GM19238 (cell line): Measurements from ENCODE around the gene SP100.
"Not testable (repeated sequence)": the region's sequence is repeated elsewhere in the genome, so short reads cannot be mapped to it uniquely, and the experiment has no call there.

Experiments
- DNase-seq: peaks from one replicate; pipeline ENCODE4 v3.0.0; 2011; ENCODE audit warnings: low spot score; ENCODE audit not compliant: insufficient read length

Gene SP100

DNA sequence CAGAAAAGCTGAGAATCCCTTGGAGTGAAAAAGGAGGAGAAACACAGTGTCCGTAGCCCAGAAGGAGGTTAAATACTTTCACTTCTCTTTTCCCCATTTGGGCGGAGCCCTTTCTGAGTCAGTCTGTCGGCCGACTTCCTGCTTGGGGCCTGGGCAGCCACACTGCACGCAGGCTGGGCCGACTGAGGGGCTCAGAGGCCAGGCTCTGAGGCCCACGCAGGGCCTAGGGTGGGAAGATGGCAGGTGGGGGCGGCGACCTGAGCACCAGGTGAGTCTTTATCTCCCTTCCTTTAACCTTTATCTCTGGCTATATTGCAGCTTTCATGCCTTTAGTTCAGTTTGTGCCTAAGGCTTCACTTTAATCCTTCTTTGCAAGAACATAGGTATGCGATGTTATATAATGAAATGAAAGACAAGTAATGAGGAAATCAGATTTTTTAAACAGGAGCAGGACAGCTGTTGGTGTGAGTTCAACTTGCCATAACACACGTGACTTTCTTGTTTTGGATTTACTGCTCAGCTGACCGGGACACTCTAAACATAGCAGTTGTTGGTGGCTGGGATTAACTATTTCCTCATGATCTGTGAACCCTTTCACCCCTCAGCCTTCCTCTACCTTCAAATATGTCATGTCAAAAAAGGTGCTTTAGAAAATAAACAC is at the start of gene SP100:
SP100 (plus strand) TSS at position 141 of the 661 bp plus-strand sequence; CDS start at position 237, 96 bp downstream.
- peak; percentile 51 for DNase-seq

DNA sequence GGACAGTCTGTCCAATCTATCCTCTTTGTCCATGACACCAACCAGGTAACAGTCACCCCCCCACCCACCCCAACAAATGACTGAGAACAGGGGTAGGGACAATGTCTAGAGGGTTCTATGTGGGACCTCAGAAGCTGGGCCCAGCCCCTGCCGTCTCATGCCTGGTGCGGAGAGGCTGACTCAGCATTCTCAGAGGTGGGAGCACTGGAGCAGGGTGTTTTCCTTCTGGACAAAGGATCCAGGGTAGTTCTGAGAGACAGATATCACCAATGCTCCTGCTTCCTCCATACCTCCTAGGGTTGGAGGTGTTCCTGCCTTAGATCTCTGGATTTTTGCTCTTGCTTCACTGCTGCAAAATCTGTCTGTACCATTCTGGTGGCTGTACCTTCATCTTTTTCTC is 33.9 kb upstream of the SP100 start:
- no peak for DNase-seq

- DNase-seq = no peak
Observed at GRCh38 chr2:230383453-230383852, 32.5 kb upstream of the SP100 start.

GRCh38 chr2:230384986-230385385 is 31.0 kb upstream of the SP100 start:
- no peak for DNase-seq

GRCh38 chr2:230394301-230394700 is 21.7 kb upstream of the SP100 start:
- DNase-seq = no peak

- DNase-seq = not testable (repeated sequence)
Observed at GRCh38 chr2:230398698-230399097, 17.3 kb upstream of the SP100 start.

DNA sequence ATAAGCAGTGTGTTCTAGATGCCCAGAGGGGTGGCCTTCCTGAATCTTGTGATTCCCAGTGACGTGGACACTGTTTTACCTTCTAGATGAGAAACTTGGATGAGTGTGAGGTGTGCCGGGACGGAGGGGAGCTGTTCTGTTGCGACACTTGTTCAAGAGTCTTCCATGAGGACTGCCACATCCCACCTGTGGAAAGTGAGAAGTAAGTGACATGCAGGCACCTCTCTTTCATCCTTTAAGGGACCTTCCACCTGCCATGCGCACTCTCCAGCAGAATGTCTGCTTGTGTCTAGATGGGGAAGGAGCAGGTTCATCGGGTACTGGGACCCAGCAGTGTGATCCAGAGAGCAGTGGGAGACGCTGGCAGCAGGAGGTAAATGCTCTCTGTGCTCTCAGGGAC is 16.0 kb upstream of the SP100 start:
- no peak for DNase-seq

DNA sequence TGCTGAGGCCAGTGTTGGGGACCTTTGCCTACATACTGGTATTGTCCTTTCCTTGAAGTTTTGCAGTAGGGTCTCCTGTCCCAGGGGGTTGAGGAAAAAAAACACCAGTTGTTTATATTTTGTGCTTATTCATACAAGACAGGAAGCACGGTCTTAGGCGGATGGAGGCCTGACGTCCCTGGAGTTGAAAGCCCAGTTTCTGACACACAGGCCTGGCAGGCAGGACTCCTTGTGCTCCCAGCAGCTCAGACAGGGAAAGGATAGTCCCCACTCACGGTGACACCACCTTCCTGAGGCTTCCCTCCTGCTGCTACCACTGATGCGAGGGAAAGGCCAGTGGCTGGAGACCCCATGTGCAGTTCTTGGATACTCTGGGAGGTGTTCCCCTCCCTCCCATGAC is 15.5 kb upstream of the SP100 start:
- DNase-seq = no peak

- not testable (repeated sequence) for DNase-seq
Observed at GRCh38 chr2:230401026-230401425, 15.0 kb upstream of the SP100 start.

- no peak for DNase-seq
Observed at GRCh38 chr2:230403746-230404145, 12.3 kb upstream of the SP100 start.

DNA sequence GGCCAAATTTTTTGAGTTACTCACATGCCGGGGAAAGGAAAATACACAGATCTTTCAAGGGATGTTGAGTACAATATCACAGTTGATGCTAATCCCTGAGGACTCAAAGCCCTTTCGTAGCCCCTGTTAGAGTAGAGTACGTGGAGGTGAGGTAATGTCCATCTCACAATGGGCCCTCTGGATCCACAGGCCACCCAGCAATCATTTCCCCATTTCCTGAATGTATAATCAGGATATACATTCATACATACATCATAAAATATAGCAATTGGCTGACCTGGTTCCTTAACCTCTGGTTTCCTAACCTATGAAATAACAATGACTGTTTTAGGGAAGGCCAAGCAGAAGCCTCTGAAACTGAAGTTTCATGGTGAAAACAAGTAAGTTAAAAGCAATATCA is 10.2 kb upstream of the SP100 start:
- no peak for DNase-seq

GRCh38 chr2:230408244-230408842 is 7.7 kb upstream of the SP100 start:
- no peak for DNase-seq

DNA sequence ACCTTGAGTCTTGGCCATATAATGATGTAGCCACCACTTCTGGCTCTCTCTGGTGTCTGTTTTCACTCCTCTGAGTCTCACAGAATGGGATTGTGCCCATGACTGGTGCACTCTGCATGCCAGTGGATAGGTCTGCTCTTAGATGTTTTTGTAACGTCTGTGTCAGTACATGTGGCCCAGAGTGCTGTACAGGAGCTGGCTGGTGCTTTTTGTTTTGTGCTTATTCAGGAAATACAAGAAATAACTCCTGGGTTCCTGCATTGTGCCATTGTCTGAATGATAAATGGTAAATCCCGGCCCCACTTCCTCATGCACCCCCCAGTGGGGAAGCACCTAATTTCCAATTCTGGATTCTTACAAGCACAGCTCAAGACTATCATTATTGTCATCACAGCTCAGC is 6.7 kb upstream of the SP100 start:
- DNase-seq = not testable (repeated sequence)

DNA sequence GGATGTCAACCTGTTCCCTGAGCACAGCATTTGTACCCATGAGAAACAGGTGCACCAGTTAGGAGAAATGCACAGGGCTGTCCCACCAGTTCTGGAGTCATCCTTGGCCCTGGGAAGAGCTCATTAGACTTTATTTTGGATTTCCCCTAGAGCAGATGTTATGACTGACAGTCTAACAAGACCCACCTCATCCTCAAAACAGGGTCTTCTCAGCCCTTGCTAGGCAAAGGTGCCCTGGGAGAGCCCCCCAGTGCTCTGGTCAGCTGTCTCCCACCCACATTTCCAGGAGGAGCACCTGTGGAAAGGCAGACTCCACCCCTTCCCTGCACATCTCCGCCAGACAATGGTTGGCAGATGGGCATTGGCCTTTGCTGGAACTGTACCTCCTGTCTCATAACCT is 5.7 kb upstream of the SP100 start:
- DNase-seq = no peak

DNA sequence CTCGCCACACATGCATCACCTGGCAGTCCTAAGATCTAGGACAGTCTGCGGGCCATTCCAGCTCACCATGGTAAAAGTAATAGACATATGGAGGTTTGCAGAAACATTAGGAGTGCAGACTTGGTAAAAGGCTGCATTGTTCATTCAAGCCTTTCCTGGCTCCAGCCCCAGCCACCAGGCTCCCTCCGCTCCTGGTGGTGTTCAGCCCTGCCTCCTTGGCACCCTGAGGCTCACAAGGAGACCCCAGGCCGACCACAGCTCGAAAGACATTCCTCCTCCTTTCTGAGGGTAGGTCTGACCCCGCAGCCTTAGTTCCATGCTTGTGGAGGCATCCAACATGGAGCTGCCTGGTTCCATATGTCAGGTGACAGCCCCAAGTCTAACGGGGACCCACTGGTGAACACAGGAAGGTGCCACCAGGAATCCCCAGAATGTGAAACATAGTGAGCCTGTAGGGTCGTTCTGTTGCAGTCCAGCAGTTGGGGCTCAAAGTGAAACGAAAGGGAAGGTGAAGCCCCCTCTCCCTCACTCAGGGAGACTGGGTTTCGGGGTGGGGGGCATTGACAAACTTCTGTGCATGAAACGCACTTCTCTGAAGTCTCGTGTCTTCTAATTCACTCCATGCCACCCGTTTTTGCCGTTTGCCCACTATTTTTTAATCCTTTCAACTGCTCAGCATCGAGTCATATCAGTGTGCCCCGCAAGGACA is 5.0 kb upstream of the SP100 start:
- DNase-seq = no peak

GRCh38 chr2:230411570-230412370 is 4.2 kb upstream of the SP100 start:
- DNase-seq = peak; percentile 65

GRCh38 chr2:230412371-230412711 is 3.7 kb upstream of the SP100 start:
- DNase-seq = no peak

GRCh38 chr2:230412846-230413245 is 3.2 kb upstream of the SP100 start:
- no peak for DNase-seq

DNA sequence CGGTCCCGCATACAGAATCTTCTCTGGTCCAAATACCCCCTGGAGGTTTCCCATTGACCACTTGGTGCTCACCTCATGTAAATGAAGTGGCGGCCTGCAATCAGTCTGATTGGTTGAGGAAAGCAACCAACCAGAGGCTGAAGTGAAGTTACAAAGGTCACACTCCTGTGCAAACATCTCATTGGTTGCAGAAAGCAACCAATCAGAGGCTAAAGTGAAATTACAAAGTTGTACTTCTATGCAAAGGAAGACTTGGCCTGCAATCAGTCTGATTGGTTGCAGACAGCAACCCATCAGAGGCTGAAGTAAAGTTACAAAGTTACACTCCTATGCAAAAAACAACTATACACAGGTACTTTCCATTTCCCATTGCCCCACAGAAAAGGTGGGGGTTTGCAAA is 2.5 kb upstream of the SP100 start:
- DNase-seq = no peak

DNA sequence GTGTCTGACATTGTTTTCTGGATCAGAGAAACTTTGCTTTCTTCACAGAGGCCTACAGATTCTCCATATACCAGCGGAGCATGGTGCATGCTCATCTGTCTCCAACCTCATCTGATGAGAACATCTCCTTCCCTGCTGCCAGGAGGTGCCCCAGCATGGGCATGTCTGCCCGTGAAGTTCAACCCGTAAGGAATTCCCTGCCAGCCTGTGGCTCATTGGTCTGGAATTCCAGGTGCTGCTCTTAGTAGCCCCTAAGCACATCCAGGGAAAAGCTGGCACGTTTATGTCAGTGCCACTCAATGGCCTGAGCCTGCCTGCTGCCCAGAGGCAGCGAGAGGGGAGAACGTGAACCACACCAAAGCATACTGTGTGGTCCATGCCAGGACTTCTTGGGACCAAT is 1.7 kb upstream of the SP100 start:
- no peak for DNase-seq

- DNase-seq = no peak
Observed at GRCh38 chr2:230417436-230417835, 1.4 kb downstream of the SP100 start.
